Nephron (organoid): ENCODE measurements around the gene RIMOC1.
A peak's percentile ranks its signal among the peaks of the same experiment; 100 is the strongest.

Experiments
- H3K27ac Mint-ChIP-seq, 3 experiments: 2 replicates each; pipeline ENCODE4 v1.8.0; 2020; ENCODE audit warnings: mixed read lengths in 3 of 3, mild to moderate bottlenecking in 2 of 3, moderate library complexity in 1 of 3
- H3K27me3 Mint-ChIP-seq: 2 replicates; pipeline ENCODE4 v1.8.0; 2021; ENCODE audit warnings: low read depth, mild to moderate bottlenecking, moderate library complexity, mixed read lengths
- H3K36me3 Mint-ChIP-seq: 2 replicates; pipeline ENCODE4 v1.8.0; 2020; ENCODE audit warnings: low read depth, mixed read lengths
- H3K4me1 Mint-ChIP-seq: 2 replicates; pipeline ENCODE4 v1.8.0; 2020; ENCODE audit warnings: mixed read lengths
- H3K4me3 Mint-ChIP-seq, 3 experiments: 2 replicates each; pipeline ENCODE4 v1.8.0; 2020; ENCODE audit warnings: mild to moderate bottlenecking in 3 of 3, mixed read lengths in 3 of 3, moderate library complexity in 2 of 3
- H3K9me3 Mint-ChIP-seq: 2 replicates; pipeline ENCODE4 v1.8.0; 2020; ENCODE audit warnings: mixed read lengths
- CTCF ChIP-seq, 3 experiments: fragments of 200-600 bp; sonication (generic); IDR thresholded peaks; one replicate each; pipeline ENCODE4 v1.5.0; 2021; ENCODE audit warnings: antibody characterized with exemption in 3 of 3; ENCODE audit not compliant: unreplicated experiment in 3 of 3

Gene RIMOC1

GRCh38 chr5:41875121-41875520, 29.0 kb upstream of the RIMOC1 start:
- H3K27ac Mint-ChIP-seq, result no peak overlapping the region
- no peaks in the 10 kb centered on the region for H3K36me3 Mint-ChIP-seq
- no peak for TF ChIP-seq CTCF (IDR thresholded peaks at IDR 0.05; ENCODE audit: unreplicated experiment in 3 of 3)
- H3K4me3 Mint-ChIP-seq, result no peak overlapping the region
- peaks cover 8% of the 10 kb centered on the region for H3K4me1 Mint-ChIP-seq
- no peaks in the 10 kb centered on the region for H3K27me3 Mint-ChIP-seq
- H3K9me3 Mint-ChIP-seq, result no peaks in the 10 kb centered on the region

GRCh38 chr5:41876678-41877077, 27.5 kb upstream of the RIMOC1 start:
- no peaks in the 10 kb centered on the region for H3K27me3 Mint-ChIP-seq
- TF ChIP-seq CTCF (IDR thresholded peaks at IDR 0.05; ENCODE audit: unreplicated experiment in 3 of 3), result no peak
- H3K4me3 Mint-ChIP-seq, result no peak overlapping the region

GRCh38 chr5:41877408-41877807, 26.7 kb upstream of the RIMOC1 start:
- H3K9me3 Mint-ChIP-seq, result no peaks in the 10 kb centered on the region
- H3K4me1 Mint-ChIP-seq, result peaks cover 4% of the 10 kb centered on the region
- H3K4me3 Mint-ChIP-seq, result no peak overlapping the region
- no peaks in the 10 kb centered on the region for H3K27me3 Mint-ChIP-seq
- no peak for TF ChIP-seq CTCF (IDR thresholded peaks at IDR 0.05; ENCODE audit: unreplicated experiment in 3 of 3)
- no peaks in the 10 kb centered on the region for H3K36me3 Mint-ChIP-seq
- H3K27ac Mint-ChIP-seq, result no peak overlapping the region

More at GRCh38 chr5:41876678-41877077, 27.5 kb upstream of the RIMOC1 start:
- H3K27ac Mint-ChIP-seq, result no peak overlapping the region
- peaks cover 4% of the 10 kb centered on the region for H3K4me1 Mint-ChIP-seq
- H3K9me3 Mint-ChIP-seq, result no peaks in the 10 kb centered on the region
- no peaks in the 10 kb centered on the region for H3K36me3 Mint-ChIP-seq

GRCh38 chr5:41878173-41878572, 26.0 kb upstream of the RIMOC1 start:
- Mint-ChIP-seq H3K27ac (peak overlapping the region; percentile 52 to 86 (median 78)), H3K27me3 (no peaks in the 10 kb centered on the region), H3K9me3 (no peaks in the 10 kb centered on the region), H3K4me3 (no peak overlapping the region), H3K4me1 (peaks cover 4% of the 10 kb centered on the region), H3K36me3 (no peaks in the 10 kb centered on the region)
- no peak for TF ChIP-seq CTCF (IDR thresholded peaks at IDR 0.05; ENCODE audit: unreplicated experiment in 3 of 3)

- Mint-ChIP-seq H3K27ac (peak overlapping the region; percentile 52 to 86 (median 78)), H3K36me3 (no peaks in the 10 kb centered on the region), H3K4me1 (peaks cover 4% of the 10 kb centered on the region), H3K9me3 (no peaks in the 10 kb centered on the region), H3K27me3 (no peaks in the 10 kb centered on the region), H3K4me3 (no peak overlapping the region)
- no peak for TF ChIP-seq CTCF (IDR thresholded peaks at IDR 0.05; ENCODE audit: unreplicated experiment in 3 of 3)
Measured at GRCh38 chr5:41878643-41879478, 25.3 kb upstream of the RIMOC1 start.

GRCh38 chr5:41882765-41883164, 21.4 kb upstream of the RIMOC1 start:
- H3K27me3 Mint-ChIP-seq, result no peaks in the 10 kb centered on the region
- no peak for TF ChIP-seq CTCF (IDR thresholded peaks at IDR 0.05; ENCODE audit: unreplicated experiment in 3 of 3)
- H3K27ac Mint-ChIP-seq, result no peak overlapping the region
- no peak overlapping the region for H3K4me3 Mint-ChIP-seq
- H3K9me3 Mint-ChIP-seq, result peaks cover 2% of the 10 kb centered on the region
- H3K4me1 Mint-ChIP-seq, result peaks cover 4% of the 10 kb centered on the region
- H3K36me3 Mint-ChIP-seq, result no peaks in the 10 kb centered on the region
